GM18907 (cell line): Measurements from ENCODE around the gene DNAH10.
"Not testable (repeated sequence)": the region's sequence is repeated elsewhere in the genome, so short reads cannot be mapped to it uniquely, and the experiment has no call there.

Experiments
- ATAC-seq: cut with Tn5 transposase; IDR thresholded peaks from one replicate; pipeline ENCODE4 v1.9.1; 2021; ENCODE audit warnings: mild to moderate bottlenecking, moderate library complexity; ENCODE audit not compliant: unreplicated experiment

Gene DNAH10

GRCh38 chr12:123903301-123904065, 141.4 kb downstream of the DNAH10 start:
- ATAC-seq = no peak

- no peak for ATAC-seq
These were observed 143.3 kb downstream of the DNAH10 start for GRCh38 chr12:123905319-123905925.

- no peak for ATAC-seq
These were observed 144.8 kb downstream of the DNAH10 start for GRCh38 chr12:123906711-123907420.

- no peak for ATAC-seq
These were observed 145.8 kb downstream of the DNAH10 start for GRCh38 chr12:123907726-123908476.

GRCh38 chr12:123908884-123909725, 147.0 kb downstream of the DNAH10 start:
- ATAC-seq = no peak

GRCh38 chr12:123910057-123910456, 148.0 kb downstream of the DNAH10 start:
- ATAC-seq = no peak

- ATAC-seq = no peak
These were observed 148.7 kb downstream of the DNAH10 start for GRCh38 chr12:123910761-123911193.

- not testable (repeated sequence) for ATAC-seq
These were observed 149.7 kb downstream of the DNAH10 start for GRCh38 chr12:123911672-123912409.

- no peak for ATAC-seq
These were observed 150.6 kb downstream of the DNAH10 start for GRCh38 chr12:123912415-123913380.

- ATAC-seq = no peak
These were observed 152.7 kb downstream of the DNAH10 start for GRCh38 chr12:123914726-123915333.

GRCh38 chr12:123916729-123917128, 154.6 kb downstream of the DNAH10 start:
- no peak for ATAC-seq

- no peak for ATAC-seq
These were observed 155.3 kb downstream of the DNAH10 start for GRCh38 chr12:123917337-123917850.

GRCh38 chr12:123919980-123920360, 157.9 kb downstream of the DNAH10 start:
- ATAC-seq = no peak

- ATAC-seq = no peak
These were observed 160.9 kb downstream of the DNAH10 start for GRCh38 chr12:123923038-123923437.

- no peak for ATAC-seq
These were observed 161.8 kb downstream of the DNAH10 start for GRCh38 chr12:123923927-123924326.

- no peak for ATAC-seq
These were observed 162.4 kb downstream of the DNAH10 start for GRCh38 chr12:123924539-123924938.

GRCh38 chr12:123928274-123928865, 166.3 kb downstream of the DNAH10 start:
- no peak for ATAC-seq
